ENCODE measurements around the gene STT3B.

Gene STT3B

GRCh38 chr3:31668242-31668641 is 135.5 kb downstream of the STT3B start:
- DNase-seq: no peak

DNA sequence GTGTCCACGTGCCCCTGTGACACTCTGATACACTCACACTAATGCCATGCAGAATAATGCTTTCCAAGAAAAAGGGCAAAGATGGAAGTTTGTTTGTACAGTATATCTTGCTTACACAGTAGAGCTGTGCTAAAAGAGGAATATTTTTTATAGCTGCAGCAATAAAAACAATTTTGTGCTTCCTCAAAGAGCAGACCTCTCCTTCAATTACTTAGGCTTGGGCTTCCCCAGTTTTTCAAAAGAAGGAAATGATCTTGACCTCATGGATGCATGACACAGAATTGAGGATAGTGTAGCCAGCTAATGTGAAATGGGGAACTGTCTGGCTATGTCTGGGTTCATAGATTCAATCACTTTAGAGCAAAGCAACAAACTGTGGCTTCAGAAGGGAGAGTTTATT is 137.4 kb downstream of the STT3B start:
- H3K27me3 ChIP-seq: no peaks in the 10 kb centered on the region; the same call in 1 of the 2 replicates
- no peaks in the 10 kb centered on the region for H3K36me3 ChIP-seq
- H3K4me1 ChIP-seq: no peaks in the 10 kb centered on the region
- DNase-seq: no peak
- TF ChIP-seq, protein P1, sequence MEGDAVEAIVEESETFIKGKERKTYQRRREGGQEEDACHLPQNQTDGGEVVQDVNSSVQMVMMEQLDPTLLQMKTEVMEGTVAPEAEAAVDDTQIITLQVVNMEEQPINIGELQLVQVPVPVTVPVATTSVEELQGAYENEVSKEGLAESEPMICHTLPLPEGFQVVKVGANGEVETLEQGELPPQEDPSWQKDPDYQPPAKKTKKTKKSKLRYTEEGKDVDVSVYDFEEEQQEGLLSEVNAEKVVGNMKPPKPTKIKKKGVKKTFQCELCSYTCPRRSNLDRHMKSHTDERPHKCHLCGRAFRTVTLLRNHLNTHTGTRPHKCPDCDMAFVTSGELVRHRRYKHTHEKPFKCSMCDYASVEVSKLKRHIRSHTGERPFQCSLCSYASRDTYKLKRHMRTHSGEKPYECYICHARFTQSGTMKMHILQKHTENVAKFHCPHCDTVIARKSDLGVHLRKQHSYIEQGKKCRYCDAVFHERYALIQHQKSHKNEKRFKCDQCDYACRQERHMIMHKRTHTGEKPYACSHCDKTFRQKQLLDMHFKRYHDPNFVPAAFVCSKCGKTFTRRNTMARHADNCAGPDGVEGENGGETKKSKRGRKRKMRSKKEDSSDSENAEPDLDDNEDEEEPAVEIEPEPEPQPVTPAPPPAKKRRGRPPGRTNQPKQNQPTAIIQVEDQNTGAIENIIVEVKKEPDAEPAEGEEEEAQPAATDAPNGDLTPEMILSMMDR (IDR thresholded peaks at IDR 0.05; ENCODE audit: low read depth, low read length): no peak
- no peak overlapping the region for H3K4me3 ChIP-seq (ENCODE audit: low read depth, low read length)
- no peaks in the 10 kb centered on the region for H3K9me3 ChIP-seq

More at GRCh38 chr3:31668242-31668641, 135.5 kb downstream of the STT3B start:
- Histone ChIP-seq H3K36me3 (no peaks in the 10 kb centered on the region), H3K4me1 (no peaks in the 10 kb centered on the region), H3K27me3 (no peaks in the 10 kb centered on the region; the same call in 1 of the 2 replicates), H3K4me3 (ENCODE audit: low read depth, low read length) (no peak overlapping the region), H3K9me3 (no peaks in the 10 kb centered on the region)
- TF ChIP-seq, protein P1 (IDR thresholded peaks at IDR 0.05; ENCODE audit: low read depth, low read length): no peak

- no peak for DNase-seq
- Histone ChIP-seq H3K9me3 (no peaks in the 10 kb centered on the region), H3K4me3 (ENCODE audit: low read depth, low read length) (no peak overlapping the region), H3K4me1 (no peaks in the 10 kb centered on the region), H3K27me3 (no peaks in the 10 kb centered on the region; the same call in 1 of the 2 replicates), H3K36me3 (no peaks in the 10 kb centered on the region)
- TF ChIP-seq, protein P1 (IDR thresholded peaks at IDR 0.05; ENCODE audit: low read depth, low read length): no peak
Measured at GRCh38 chr3:31670722-31671121, 138.0 kb downstream of the STT3B start.

- H3K27me3 ChIP-seq: no peaks in the 10 kb centered on the region; the same call in 1 of the 2 replicates
- H3K9me3 ChIP-seq: no peaks in the 10 kb centered on the region
- H3K36me3 ChIP-seq: no peaks in the 10 kb centered on the region
- H3K4me3 ChIP-seq (ENCODE audit: low read depth, low read length): no peak overlapping the region
- H3K4me1 ChIP-seq: no peaks in the 10 kb centered on the region
- TF ChIP-seq, protein P1 (IDR thresholded peaks at IDR 0.05; ENCODE audit: low read depth, low read length): no peak
- no peak for DNase-seq
Measured at GRCh38 chr3:31671451-31671850, 138.7 kb downstream of the STT3B start.

GRCh38 chr3:31671976-31672375 is 139.3 kb downstream of the STT3B start:
- Histone ChIP-seq H3K4me1 (no peaks in the 10 kb centered on the region), H3K4me3 (ENCODE audit: low read depth, low read length) (no peak overlapping the region), H3K27me3 (no peaks in the 10 kb centered on the region; the same call in 1 of the 2 replicates), H3K9me3 (no peaks in the 10 kb centered on the region), H3K36me3 (no peaks in the 10 kb centered on the region)
- TF ChIP-seq, protein P1 (IDR thresholded peaks at IDR 0.05; ENCODE audit: low read depth, low read length): no peak
- no peak for DNase-seq

- Histone ChIP-seq H3K4me3 (ENCODE audit: low read depth, low read length) (no peak overlapping the region), H3K9me3 (no peaks in the 10 kb centered on the region), H3K4me1 (no peaks in the 10 kb centered on the region), H3K27me3 (no peaks in the 10 kb centered on the region; the same call in 1 of the 2 replicates), H3K36me3 (no peaks in the 10 kb centered on the region)
- TF ChIP-seq, protein P1 (IDR thresholded peaks at IDR 0.05; ENCODE audit: low read depth, low read length): no peak
- DNase-seq: no peak
Measured at GRCh38 chr3:31673950-31674349, 141.2 kb downstream of the STT3B start.
